ENCODE measurements around the gene UBN1. TPM values are rescaled to one million over a fixed set of nuclear protein-coding genes. Genes with fewer than 3 reads are reported as not detected.

UBN1 gene
- total RNA-seq, 4 donors from 2014 or later, result 21.0 to 48.2 (median 41.1) TPM

DNA sequence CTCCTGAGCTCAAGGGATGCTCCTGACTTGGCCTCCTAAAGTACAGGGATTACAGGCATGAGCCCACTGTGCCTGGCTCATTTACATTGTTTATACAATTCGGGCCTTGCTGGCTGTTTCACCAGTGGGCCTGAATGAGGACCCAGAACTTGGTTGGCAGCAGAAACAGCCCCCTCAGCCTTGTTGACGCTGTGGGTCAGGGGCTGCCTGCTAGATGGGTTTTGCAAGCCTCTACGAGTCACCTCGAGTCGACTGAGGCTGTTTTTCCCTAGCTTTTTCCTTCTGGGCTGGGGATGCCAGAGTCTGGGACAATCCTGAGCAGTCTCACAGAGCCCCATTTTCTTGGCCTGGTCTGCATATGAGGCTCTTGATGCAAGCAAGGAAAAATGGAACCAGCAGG, 73.5 kb downstream of the UBN1 start:
- DNase-seq (ENCODE audit: extremely low spot score), result no peak
- TF ChIP-seq, protein P1, sequence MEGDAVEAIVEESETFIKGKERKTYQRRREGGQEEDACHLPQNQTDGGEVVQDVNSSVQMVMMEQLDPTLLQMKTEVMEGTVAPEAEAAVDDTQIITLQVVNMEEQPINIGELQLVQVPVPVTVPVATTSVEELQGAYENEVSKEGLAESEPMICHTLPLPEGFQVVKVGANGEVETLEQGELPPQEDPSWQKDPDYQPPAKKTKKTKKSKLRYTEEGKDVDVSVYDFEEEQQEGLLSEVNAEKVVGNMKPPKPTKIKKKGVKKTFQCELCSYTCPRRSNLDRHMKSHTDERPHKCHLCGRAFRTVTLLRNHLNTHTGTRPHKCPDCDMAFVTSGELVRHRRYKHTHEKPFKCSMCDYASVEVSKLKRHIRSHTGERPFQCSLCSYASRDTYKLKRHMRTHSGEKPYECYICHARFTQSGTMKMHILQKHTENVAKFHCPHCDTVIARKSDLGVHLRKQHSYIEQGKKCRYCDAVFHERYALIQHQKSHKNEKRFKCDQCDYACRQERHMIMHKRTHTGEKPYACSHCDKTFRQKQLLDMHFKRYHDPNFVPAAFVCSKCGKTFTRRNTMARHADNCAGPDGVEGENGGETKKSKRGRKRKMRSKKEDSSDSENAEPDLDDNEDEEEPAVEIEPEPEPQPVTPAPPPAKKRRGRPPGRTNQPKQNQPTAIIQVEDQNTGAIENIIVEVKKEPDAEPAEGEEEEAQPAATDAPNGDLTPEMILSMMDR (IDR thresholded peaks at IDR 0.05), result no peak
- TF ChIP-seq POLR2AphosphoS5 (IDR thresholded peaks at IDR 0.05) (no peak), POLR2A (IDR thresholded peaks at IDR 0.05; ENCODE audit: low read depth) (no peak), EP300 (IDR thresholded peaks at IDR 0.05) (no peak)
- Histone ChIP-seq H3K4me1 (peaks cover 0 to 31% (median 12%) of the 10 kb centered on the region in 4 donors), H3K36me3 (no peaks in the 10 kb centered on the region), H3K27me3 (no peaks in the 10 kb centered on the region), H3K4me3 (no peak overlapping the region), H3K9me3 (no peaks in the 10 kb centered on the region), H3K27ac (replicated peaks in 1 of 4) (no peak overlapping the region)
- WGBS, result 79% methylated on average over 5 of the region's 5 CpGs
- intact Hi-C loops (cut with DNase I), result no loop called here

DNA sequence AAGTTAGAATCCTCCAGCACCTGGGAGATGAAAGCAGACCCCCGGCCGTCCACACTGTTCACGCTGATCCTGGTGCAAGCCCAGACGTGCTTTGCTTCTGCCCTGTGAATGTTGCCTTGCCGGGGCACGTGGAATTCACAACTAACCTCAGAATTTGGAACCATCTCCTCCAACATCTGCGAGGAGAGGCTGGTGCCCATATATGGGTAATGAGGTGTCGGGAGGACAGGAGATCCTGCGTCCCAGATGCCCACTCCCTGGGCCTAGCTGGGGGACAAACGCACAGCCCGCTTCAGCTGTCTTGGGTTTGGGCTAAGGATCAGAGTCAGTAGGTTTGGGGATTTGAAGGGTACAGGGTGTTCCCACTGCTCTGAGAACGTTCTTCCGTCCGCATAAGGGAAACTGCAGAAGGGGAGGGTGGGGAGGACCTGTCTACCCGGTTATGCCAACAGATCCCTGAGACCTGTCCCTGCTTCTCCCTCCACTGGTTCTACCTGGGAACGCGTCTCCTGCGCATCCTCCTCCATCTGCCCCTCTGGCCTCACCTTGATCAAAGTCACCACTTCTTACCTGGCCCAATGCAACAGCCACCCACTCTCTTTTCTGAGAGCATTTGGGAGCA, 75.6 kb downstream of the UBN1 start:
- TF ChIP-seq, protein P1 (IDR thresholded peaks at IDR 0.05), result no peak
- no peak for TF ChIP-seq POLR2AphosphoS5 (IDR thresholded peaks at IDR 0.05)
- no peak for TF ChIP-seq EP300 (IDR thresholded peaks at IDR 0.05)
- no peak for TF ChIP-seq POLR2A (IDR thresholded peaks at IDR 0.05; ENCODE audit: low read depth)
- Histone ChIP-seq H3K9me3 (peaks cover 0 to 14% (median 5%) of the 10 kb centered on the region in 4 donors), H3K36me3 (no peaks in the 10 kb centered on the region), H3K27ac (replicated peaks in 1 of 4) (peak overlapping the region in 1 of 4 donors; percentile 7), H3K27me3 (no peaks in the 10 kb centered on the region), H3K4me1 (peaks cover 0 to 26% (median 12%) of the 10 kb centered on the region in 4 donors), H3K4me3 (no peak overlapping the region)
- DNase-seq (ENCODE audit: extremely low spot score), result no peak
- 76% methylated on average over 14 of the region's 18 CpGs for WGBS
- intact Hi-C loops (cut with DNase I), result no loop called here

DNA sequence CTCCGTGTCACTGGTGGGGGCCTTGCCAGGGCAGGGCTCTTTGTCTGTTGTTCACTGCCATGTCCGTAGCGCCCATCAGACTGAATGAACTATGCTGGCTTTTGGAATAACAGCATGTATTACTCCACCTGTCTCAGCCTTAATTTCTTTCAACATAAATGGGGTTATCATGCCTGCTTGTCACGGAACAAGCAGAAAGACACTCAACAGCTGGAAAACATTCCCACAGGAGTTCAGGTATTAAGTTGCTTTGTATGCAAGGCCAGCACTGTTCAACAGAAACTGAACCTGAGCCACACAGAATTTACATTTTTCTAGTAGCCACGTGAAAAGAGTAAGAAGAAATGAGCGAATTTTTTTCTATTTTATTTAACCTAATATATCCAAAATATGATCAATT, 76.6 kb downstream of the UBN1 start:
- 82% methylated on average over 6 of the region's 6 CpGs for WGBS
- H3K27ac ChIP-seq (replicated peaks in 1 of 4), result no peak overlapping the region
- H3K27me3 ChIP-seq, result no peaks in the 10 kb centered on the region
- TF ChIP-seq, protein P1 (IDR thresholded peaks at IDR 0.05), result no peak
- TF ChIP-seq POLR2A (IDR thresholded peaks at IDR 0.05; ENCODE audit: low read depth) (no peak), POLR2AphosphoS5 (IDR thresholded peaks at IDR 0.05) (no peak), EP300 (IDR thresholded peaks at IDR 0.05) (no peak)
- intact Hi-C loops (cut with DNase I), result no loop called here
- H3K9me3 ChIP-seq, result peaks cover 0 to 14% (median 5%) of the 10 kb centered on the region in 4 donors
- H3K4me3 ChIP-seq, result no peak overlapping the region
- DNase-seq (ENCODE audit: extremely low spot score), result no peak
- no peaks in the 10 kb centered on the region for H3K36me3 ChIP-seq
- H3K4me1 ChIP-seq, result peaks cover 0 to 23% (median 12%) of the 10 kb centered on the region in 4 donors

DNA sequence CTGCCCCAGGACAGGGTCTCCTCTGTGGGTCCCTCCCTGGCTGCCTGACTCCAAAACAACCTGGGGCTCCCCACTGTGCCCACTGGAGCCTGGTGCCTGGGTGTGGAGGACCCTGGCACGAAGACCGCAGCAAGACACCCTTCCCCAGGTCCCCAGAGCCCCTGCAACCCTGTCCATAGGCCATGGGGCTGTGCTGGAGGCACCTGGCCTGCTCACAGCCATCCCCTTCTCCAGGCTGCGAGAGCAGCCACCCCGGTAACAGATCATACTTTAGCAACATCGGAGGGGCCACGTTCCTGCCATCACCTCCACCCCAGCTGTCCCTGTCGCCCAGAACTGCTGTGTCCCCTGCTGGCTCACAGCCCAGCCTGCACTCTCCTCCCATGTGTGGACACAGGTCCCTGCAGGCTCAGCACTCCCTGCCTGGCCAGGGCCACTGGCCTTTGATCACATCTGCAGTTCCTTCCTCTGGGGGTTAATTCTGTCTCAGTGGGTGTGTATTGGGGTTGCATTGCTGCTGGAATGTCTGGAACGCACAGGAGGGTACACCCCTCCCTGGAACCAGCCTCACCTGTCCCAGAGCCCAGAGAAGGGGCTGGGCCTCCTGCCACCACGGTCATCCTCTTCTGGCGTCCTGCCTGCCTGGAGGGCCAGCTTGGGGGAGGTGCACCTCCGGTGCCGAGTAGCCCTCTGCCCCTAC, 77.5 kb downstream of the UBN1 start:
- H3K27me3 ChIP-seq, result no peaks in the 10 kb centered on the region
- 68% methylated on average over 8 of the region's 12 CpGs for WGBS
- peak overlapping the region in 2 of 4 donors; percentile 31 to 44 for H3K27ac ChIP-seq (replicated peaks in 1 of 4)
- DNase-seq (ENCODE audit: extremely low spot score), result no peak
- no peaks in the 10 kb centered on the region for H3K36me3 ChIP-seq
- TF ChIP-seq, protein P1 (IDR thresholded peaks at IDR 0.05), result no peak
- TF ChIP-seq POLR2AphosphoS5 (IDR thresholded peaks at IDR 0.05), result no peak
- no peak for TF ChIP-seq EP300 (IDR thresholded peaks at IDR 0.05)
- TF ChIP-seq POLR2A (IDR thresholded peaks at IDR 0.05; ENCODE audit: low read depth), result no peak
- H3K9me3 ChIP-seq, result peaks cover 0 to 14% (median 5%) of the 10 kb centered on the region in 4 donors
- intact Hi-C loops (cut with DNase I), result no loop called here
- peaks cover 0 to 20% (median 12%) of the 10 kb centered on the region in 4 donors for H3K4me1 ChIP-seq
- no peak overlapping the region for H3K4me3 ChIP-seq

Data from esophagus muscularis mucosa (tissue), 4 donors.